Fibroblast of villous mesenchyme (primary cell): Measurements from ENCODE around the gene AFAP1L1. TPM values are rescaled to one million over a fixed set of nuclear protein-coding genes. Genes with fewer than 3 reads are reported as not detected.

Experiments used
- DNase-seq: peaks from one replicate; pipeline ENCODE4 v3.0.0-alpha.2; 2010; ENCODE audit warnings: low read depth
- H3K4me3 ChIP-seq: 2 replicates; pipeline ENCODE4 v1.5.1; 2011; ENCODE audit warnings: low read depth, mild to moderate bottlenecking, low read length
- total RNA-seq: library from RNA; depleted of rRNA; stranded (reverse); fragments of >200 nt; gene quantifications from 2 replicates; pipeline ENCODE4 v1.2.3, GENCODE V29; 2012
- TF ChIP-seq, protein P1 (sequence below): IDR thresholded peaks from 2 replicates; pipeline ENCODE4 v1.5.1; 2012; ENCODE audit warnings: low read depth, mild to moderate bottlenecking, low read length; ENCODE audit not compliant: insufficient read depth

Gene AFAP1L1
- total RNA-seq, 1 donor, result 10.8 TPM

- DNase-seq, result no peak
- TF ChIP-seq, protein P1, sequence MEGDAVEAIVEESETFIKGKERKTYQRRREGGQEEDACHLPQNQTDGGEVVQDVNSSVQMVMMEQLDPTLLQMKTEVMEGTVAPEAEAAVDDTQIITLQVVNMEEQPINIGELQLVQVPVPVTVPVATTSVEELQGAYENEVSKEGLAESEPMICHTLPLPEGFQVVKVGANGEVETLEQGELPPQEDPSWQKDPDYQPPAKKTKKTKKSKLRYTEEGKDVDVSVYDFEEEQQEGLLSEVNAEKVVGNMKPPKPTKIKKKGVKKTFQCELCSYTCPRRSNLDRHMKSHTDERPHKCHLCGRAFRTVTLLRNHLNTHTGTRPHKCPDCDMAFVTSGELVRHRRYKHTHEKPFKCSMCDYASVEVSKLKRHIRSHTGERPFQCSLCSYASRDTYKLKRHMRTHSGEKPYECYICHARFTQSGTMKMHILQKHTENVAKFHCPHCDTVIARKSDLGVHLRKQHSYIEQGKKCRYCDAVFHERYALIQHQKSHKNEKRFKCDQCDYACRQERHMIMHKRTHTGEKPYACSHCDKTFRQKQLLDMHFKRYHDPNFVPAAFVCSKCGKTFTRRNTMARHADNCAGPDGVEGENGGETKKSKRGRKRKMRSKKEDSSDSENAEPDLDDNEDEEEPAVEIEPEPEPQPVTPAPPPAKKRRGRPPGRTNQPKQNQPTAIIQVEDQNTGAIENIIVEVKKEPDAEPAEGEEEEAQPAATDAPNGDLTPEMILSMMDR, result no peak
- H3K4me3 ChIP-seq, result no peak overlapping the region
These were observed 25.8 kb downstream of the AFAP1L1 start for GRCh38 chr5:149297340-149298025.

- no peak overlapping the region for H3K4me3 ChIP-seq
- TF ChIP-seq, protein P1, result no peak
- no peak for DNase-seq
These were observed 26.5 kb downstream of the AFAP1L1 start for GRCh38 chr5:149298163-149298562.

DNA sequence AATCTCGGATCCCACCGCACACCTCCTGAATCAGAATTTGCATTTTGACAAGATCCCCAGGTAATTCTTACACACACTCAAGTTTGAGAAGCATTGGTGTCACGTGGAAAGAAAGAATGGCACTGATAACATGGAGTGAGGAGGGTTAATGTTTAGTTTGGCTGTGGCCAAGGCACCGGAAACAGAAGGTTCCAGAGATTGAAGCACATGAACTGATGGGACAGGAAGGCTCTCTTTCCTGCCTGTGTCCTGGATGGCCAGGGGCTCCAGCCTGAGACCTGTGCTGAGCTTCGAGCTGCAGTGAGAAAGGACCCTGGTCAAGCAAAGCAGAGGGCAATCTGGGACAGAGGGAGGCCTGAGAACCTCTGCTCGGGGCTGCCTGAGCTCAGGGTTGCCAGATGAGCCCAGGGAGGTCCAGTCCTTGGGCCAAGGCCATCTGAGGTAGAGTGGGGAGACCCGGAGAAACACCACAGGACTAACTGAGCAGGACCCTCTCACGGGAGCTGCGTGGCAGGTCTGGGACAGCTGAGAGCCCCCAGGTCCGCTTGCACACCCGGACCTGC, 27.3 kb downstream of the AFAP1L1 start:
- H3K4me3 ChIP-seq, result no peak overlapping the region
- TF ChIP-seq, protein P1, result no peak
- DNase-seq, result no peak

- no peak overlapping the region for H3K4me3 ChIP-seq
- DNase-seq, result no peak
- TF ChIP-seq, protein P1, result no peak
These were observed 27.9 kb downstream of the AFAP1L1 start for GRCh38 chr5:149299451-149300054.

GRCh38 chr5:149300441-149300840, 28.8 kb downstream of the AFAP1L1 start:
- TF ChIP-seq, protein P1, result no peak
- no peak overlapping the region for H3K4me3 ChIP-seq
- no peak for DNase-seq

DNA sequence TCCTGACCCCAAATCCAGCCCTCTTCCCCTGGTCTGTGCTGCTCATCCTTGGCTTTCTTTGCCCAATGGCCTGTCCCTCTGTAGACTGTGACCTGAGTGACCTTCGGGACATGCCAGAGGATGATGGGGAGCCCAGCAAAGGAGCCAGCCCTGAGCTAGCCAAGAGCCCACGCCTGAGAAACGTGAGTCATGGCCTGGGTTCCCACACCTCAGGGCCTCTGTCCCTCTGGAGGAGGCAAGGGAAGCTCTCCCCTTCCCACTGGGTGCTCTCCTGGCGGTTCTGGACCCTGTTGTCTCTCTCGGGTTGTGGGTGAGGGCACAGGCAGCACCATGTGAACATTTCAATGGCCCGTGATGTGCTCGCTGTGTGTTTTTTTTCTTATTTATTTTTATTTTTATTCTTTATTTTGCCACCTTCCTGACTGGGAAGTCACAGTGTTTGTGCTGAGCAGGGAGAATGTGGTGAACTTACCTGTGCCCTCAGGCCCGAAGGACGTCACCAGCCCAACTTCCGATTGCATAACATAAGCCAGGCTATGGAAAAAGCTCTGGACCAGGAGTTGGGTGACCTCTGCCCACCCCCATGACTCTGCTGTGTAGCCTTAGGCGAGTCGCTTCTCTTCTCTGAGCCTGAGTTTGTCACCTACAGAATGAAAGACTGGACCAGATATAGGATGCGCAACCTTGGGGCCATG, 29.5 kb downstream of the AFAP1L1 start:
- no peak for DNase-seq
- TF ChIP-seq, protein P1, result no peak
- H3K4me3 ChIP-seq, result no peak overlapping the region
